Esophagus (tissue), 2 donors: Measurements from ENCODE around the gene COL4A3. TPM values are rescaled to one million over a fixed set of nuclear protein-coding genes. Genes with fewer than 3 reads are reported as not detected.
A peak's percentile ranks its signal among the peaks of the same experiment; 100 is the strongest.

ENCODE experiments used
- H3K27ac ChIP-seq, 2 donors: one replicate each; pipeline ENCODE4 v1.5.1; 2013; ENCODE audit warnings: low read depth in 2 of 2, mild to moderate bottlenecking in 2 of 2, inconsistent platforms in 1 of 2, low read length in 1 of 2, moderate library complexity in 1 of 2
- H3K27me3 ChIP-seq, 2 donors: one replicate each; pipeline ENCODE4 v1.6.1; 2013; ENCODE audit warnings: low read length in 2 of 2, control low read depth in 1 of 2, mild to moderate bottlenecking in 1 of 2; ENCODE audit not compliant: insufficient read depth in 2 of 2, control insufficient read depth in 1 of 2
- H3K36me3 ChIP-seq, 2 donors: one replicate each; pipeline ENCODE4 v1.6.1; 2013; ENCODE audit warnings: low read length in 1 of 2; ENCODE audit not compliant: control insufficient read depth in 2 of 2, insufficient read depth in 2 of 2
- H3K4me1 ChIP-seq, 2 donors: one replicate each; pipeline ENCODE4 v1.6.1; 2013; ENCODE audit warnings: low read length in 1 of 2; ENCODE audit not compliant: control insufficient read depth in 2 of 2, insufficient read depth in 2 of 2
- H3K4me3 ChIP-seq, 2 donors: one replicate each; pipeline ENCODE4 v1.5.1; 2013; ENCODE audit warnings: low read length in 2 of 2, mild to moderate bottlenecking in 2 of 2, low read depth in 1 of 2, moderate library complexity in 1 of 2
- H3K9me3 ChIP-seq, 2 donors: one replicate each; pipeline ENCODE4 v1.6.1; 2013; ENCODE audit warnings: mild to moderate bottlenecking in 2 of 2, low read depth in 1 of 2, low read length in 1 of 2, moderate library complexity in 1 of 2; ENCODE audit not compliant: control insufficient read depth in 2 of 2, insufficient read depth in 1 of 2
- WGBS, 2 donors: extraction: QIAGEN DNeasy Blood & Tissue Kit; methylation state at CpG; one replicate each; pipeline ENCODE4 v1.1.7; 2013; 5-methylcytosine and 5-hydroxymethylcytosine counted together
- polyA plus RNA-seq, 2 donors: library from polyadenylated mRNA; stranded (reverse); fragments of 200-250 nt; gene quantifications; one replicate each; pipeline ENCODE4 v1.2.3, GENCODE V29; 2013
- donor health status: healthy with polysubstance abuse.
- donor health status: Bipolar disorder and iron deficiency.

The COL4A3 gene
- polyA plus RNA-seq, 2 donors: 0.18 to 0.44 TPM

GRCh38 chr2:227323818-227324217, 159.4 kb downstream of the COL4A3 start:
- H3K27ac ChIP-seq: no peak overlapping the region
- H3K4me3 ChIP-seq: no peak overlapping the region
- H3K36me3 ChIP-seq: no peaks in the 10 kb centered on the region
- H3K27me3 ChIP-seq: no peaks in the 10 kb centered on the region
- H3K4me1 ChIP-seq: no peaks in the 10 kb centered on the region
- WGBS, 2 donors: 95 to 98% methylated on average over 4 of the region's 4 CpGs
- H3K9me3 ChIP-seq: peaks cover 0 to 2% of the 10 kb centered on the region in 2 donors

- H3K27ac ChIP-seq: peak overlapping the region; percentile 39 to 41
- peaks cover 0 to 2% of the 10 kb centered on the region in 2 donors for H3K9me3 ChIP-seq
- no peaks in the 10 kb centered on the region for H3K36me3 ChIP-seq
- no peaks in the 10 kb centered on the region for H3K4me1 ChIP-seq
- H3K27me3 ChIP-seq: no peaks in the 10 kb centered on the region
- H3K4me3 ChIP-seq: peak overlapping the region; percentile 37 to 100
- 10 to 13% methylated on average over 6 of the region's 6 CpGs for WGBS, 2 donors
Measured at GRCh38 chr2:227324642-227324994, 160.2 kb downstream of the COL4A3 start.

- H3K27me3 ChIP-seq: no peaks in the 10 kb centered on the region
Measured at GRCh38 chr2:227324995-227325838, 160.8 kb downstream of the COL4A3 start, which contains the start of gene MFF. Gene MFF (plus strand): TSS chr2:227325251. CDS start chr2:227330666, 5,415 bp downstream.

GRCh38 chr2:227325839-227326195, 161.4 kb downstream of the COL4A3 start:
- peak overlapping the region; percentile 87 to 88 for H3K27ac ChIP-seq
- peaks cover 0 to 3% of the 10 kb centered on the region in 2 donors for H3K36me3 ChIP-seq
- H3K27me3 ChIP-seq: no peaks in the 10 kb centered on the region
- H3K4me1 ChIP-seq: no peaks in the 10 kb centered on the region
- peak overlapping the region; percentile 90 to 100 for H3K4me3 ChIP-seq
- peaks cover 0 to under 1% of the 10 kb centered on the region in 2 donors for H3K9me3 ChIP-seq
- 0% methylated on average over 13 of the region's 13 CpGs for WGBS, 2 donors

More at GRCh38 chr2:227324995-227325838, 160.8 kb downstream of the COL4A3 start, which contains the start of gene MFF:
- H3K4me3 ChIP-seq: peak within 1 kb of the TSS; percentile 90 to 100
- 0 to 9% methylated on average over 67 of the region's 67 CpGs for WGBS, 2 donors
- H3K27ac ChIP-seq: peak within 1 kb of the TSS; percentile 87 to 88
- no peaks in the 10 kb centered on the region for H3K36me3 ChIP-seq
- no peaks in the 10 kb centered on the region for H3K4me1 ChIP-seq
- peaks cover 0 to 2% of the 10 kb centered on the region in 2 donors for H3K9me3 ChIP-seq

GRCh38 chr2:227326783-227327182, 162.4 kb downstream of the COL4A3 start:
- H3K27ac ChIP-seq: no peak overlapping the region
- H3K36me3 ChIP-seq: peaks cover 0 to 3% of the 10 kb centered on the region in 2 donors
- H3K4me1 ChIP-seq: no peaks in the 10 kb centered on the region
- 90 to 95% methylated on average over 6 of the region's 6 CpGs for WGBS, 2 donors
- H3K27me3 ChIP-seq: no peaks in the 10 kb centered on the region
- H3K4me3 ChIP-seq: peak overlapping the region in 1 of 2 donors; percentile 100
- H3K9me3 ChIP-seq: no peaks in the 10 kb centered on the region

GRCh38 chr2:227335713-227336112, 171.3 kb downstream of the COL4A3 start:
- no peak overlapping the region for H3K4me3 ChIP-seq
- whole genome bisulfite sequencing, 2 donors: 79 to 93% methylated on average over 1 of the region's 1 CpG
- H3K36me3 ChIP-seq: peaks cover 5 to 8% of the 10 kb centered on the region in 2 donors
- H3K4me1 ChIP-seq: no peaks in the 10 kb centered on the region
- H3K9me3 ChIP-seq: no peaks in the 10 kb centered on the region
- no peak overlapping the region for H3K27ac ChIP-seq
- no peaks in the 10 kb centered on the region for H3K27me3 ChIP-seq

GRCh38 chr2:227337442-227337841, 173.0 kb downstream of the COL4A3 start:
- 97 to 98% methylated on average over 2 of the region's 2 CpGs for WGBS, 2 donors
- Histone ChIP-seq H3K4me1 (no peaks in the 10 kb centered on the region), H3K9me3 (no peaks in the 10 kb centered on the region), H3K4me3 (no peak overlapping the region), H3K27me3 (no peaks in the 10 kb centered on the region), H3K36me3 (peaks cover 5 to 8% of the 10 kb centered on the region in 2 donors), H3K27ac (no peak overlapping the region)

GRCh38 chr2:227339098-227339599, 174.7 kb downstream of the COL4A3 start:
- Histone ChIP-seq H3K36me3 (peaks cover 3 to 8% of the 10 kb centered on the region in 2 donors), H3K9me3 (no peaks in the 10 kb centered on the region), H3K27me3 (no peaks in the 10 kb centered on the region), H3K27ac (no peak overlapping the region), H3K4me3 (no peak overlapping the region), H3K4me1 (no peaks in the 10 kb centered on the region)
- WGBS, 2 donors: 78 to 96% methylated on average over 2 of the region's 2 CpGs

- 73 to 75% methylated on average over 6 of the region's 6 CpGs for WGBS, 2 donors
- peaks cover 3 to 5% of the 10 kb centered on the region in 2 donors for H3K36me3 ChIP-seq
- no peaks in the 10 kb centered on the region for H3K9me3 ChIP-seq
- H3K27me3 ChIP-seq: no peaks in the 10 kb centered on the region
- H3K4me1 ChIP-seq: no peaks in the 10 kb centered on the region
- H3K27ac ChIP-seq: no peak overlapping the region
- H3K4me3 ChIP-seq: no peak overlapping the region
Measured at GRCh38 chr2:227340106-227340505, 175.7 kb downstream of the COL4A3 start.
